Uterus (tissue), 4 donors: Measurements from ENCODE around the gene CLDN6. TPM values are rescaled to one million over a fixed set of nuclear protein-coding genes. Genes with fewer than 3 reads are reported as not detected.

Experiments
- DNase-seq, 2 donors: peaks; one replicate each; pipeline ENCODE4 v3.0.0-alpha.2; 2019 to 2020
- H3K27ac ChIP-seq, 2 donors: fragments of 200-600 bp; sonication (generic); 1 replicate in 1 of 2; 2 replicates in 1 of 2; pipeline ENCODE4 v1.5.1; 2016 to 2018
- H3K27me3 ChIP-seq, 2 donors: fragments of 200-600 bp; sonication (generic); one replicate each; pipeline ENCODE4 v1.5.1; 2018 to 2019; ENCODE audit warnings: control low read depth in 1 of 2
- H3K36me3 ChIP-seq, 2 donors: fragments of 200-600 bp; sonication (generic); one replicate each; pipeline ENCODE4 v1.5.1; 2019; ENCODE audit warnings: control low read depth in 1 of 2
- H3K4me1 ChIP-seq, 2 donors: fragments of 200-600 bp; sonication (generic); one replicate each; pipeline ENCODE4 v1.5.1; 2018 to 2019; ENCODE audit warnings: control low read depth in 1 of 2
- H3K4me3 ChIP-seq, 2 donors: fragments of 200-600 bp; sonication (generic); 1 replicate in 1 of 2; 2 replicates in 1 of 2; pipeline ENCODE4 v1.5.1; 2018 to 2019; ENCODE audit warnings: mild to moderate bottlenecking in 1 of 2
- H3K9me3 ChIP-seq, 2 donors: fragments of 200-600 bp; sonication (generic); one replicate each; pipeline ENCODE4 v1.5.1; 2019; ENCODE audit warnings: control low read depth in 1 of 2
- CTCF ChIP-seq, 4 experiments: fragments of 200-600 bp in 2 of 4; fragments of 450-650 bp in 2 of 4; sonication (generic) in 2 of 4; IDR thresholded peaks; one replicate each; pipeline ENCODE4 v1.5.1; 2016 to 2019; ENCODE audit warnings: antibody characterized with exemption in 4 of 4, mild to moderate bottlenecking in 2 of 4, moderate library complexity in 1 of 4
- POLR2A ChIP-seq, 2 donors: fragments of 450-650 bp; IDR thresholded peaks; one replicate each; pipeline ENCODE4 v1.6.1; 2016; ENCODE audit warnings: antibody characterized with exemption in 2 of 2, mild to moderate bottlenecking in 1 of 2, moderate library complexity in 1 of 2
- intact Hi-C: fragments of 100-400 bp; cut with DNase I; formaldehyde crosslinking; loops from one replicate; pipeline ENCODE4 v1.15.1; 2023; ENCODE audit warnings: low total_unique reads
- total RNA-seq, 4 donors: library from RNA; depleted of rRNA in 3 of 4; stranded (reverse); fragments of >200 nt in 3 of 4; gene quantifications; one replicate each; pipeline versions ENCODE4 v1.1.0 to v1.2.4, GENCODE V29; 2014 to 2023
- donor health status: DM: yes; HTN: yes; CAD: no.

The CLDN6 gene
- total RNA-seq, 4 donors from 2014 or later = 4.1 TPM; not detected in 3

- TF ChIP-seq POLR2A (IDR thresholded peaks at IDR 0.05) (no peak), CTCF (IDR thresholded peaks at IDR 0.05) (no peak)
- no peak for DNase-seq
- Histone ChIP-seq H3K36me3 (no peaks in the 10 kb centered on the region), H3K4me1 (no peaks in the 10 kb centered on the region), H3K9me3 (no peaks in the 10 kb centered on the region), H3K4me3 (no peak overlapping the region), H3K27ac (no peak overlapping the region), H3K27me3 (peaks cover 18 to 34% of the 10 kb centered on the region in 2 donors)
- intact Hi-C loops = no loop called here
These were observed 18.2 kb upstream of the CLDN6 start for GRCh38 chr16:3035972-3036725.

GRCh38 chr16:3035289-3035971, 17.4 kb upstream of the CLDN6 start:
- H3K4me1 ChIP-seq = no peaks in the 10 kb centered on the region
- H3K27me3 ChIP-seq = peaks cover 18 to 42% of the 10 kb centered on the region in 2 donors
- no peaks in the 10 kb centered on the region for H3K36me3 ChIP-seq
- DNase-seq = no peak
- H3K9me3 ChIP-seq = no peaks in the 10 kb centered on the region
- no peak overlapping the region for H3K4me3 ChIP-seq
- intact Hi-C loops = no loop called here
- H3K27ac ChIP-seq = no peak overlapping the region
- TF ChIP-seq CTCF (IDR thresholded peaks at IDR 0.05) (no peak), POLR2A (IDR thresholded peaks at IDR 0.05) (no peak)

- no peaks in the 10 kb centered on the region for H3K36me3 ChIP-seq
- H3K9me3 ChIP-seq = no peaks in the 10 kb centered on the region
- H3K4me3 ChIP-seq = no peak overlapping the region
- TF ChIP-seq CTCF (IDR thresholded peaks at IDR 0.05) = no peak
- TF ChIP-seq POLR2A (IDR thresholded peaks at IDR 0.05) = no peak
- H3K27ac ChIP-seq = no peak overlapping the region
- intact Hi-C loops = no loop called here
- no peak for DNase-seq
- peaks cover 0 to 10% of the 10 kb centered on the region in 2 donors for H3K4me1 ChIP-seq
- H3K27me3 ChIP-seq = peaks cover 23 to 36% of the 10 kb centered on the region in 2 donors
These were observed 14.6 kb upstream of the CLDN6 start for GRCh38 chr16:3032624-3033023.

- intact Hi-C loops = no loop called here
- TF ChIP-seq POLR2A (IDR thresholded peaks at IDR 0.05) (no peak), CTCF (IDR thresholded peaks at IDR 0.05) (no peak)
These were observed 12.5 kb upstream of the CLDN6 start for GRCh38 chr16:3030222-3031212.

More at GRCh38 chr16:3030222-3031212, 12.5 kb upstream of the CLDN6 start:
- no peak for DNase-seq
- no peaks in the 10 kb centered on the region for H3K36me3 ChIP-seq
- peaks cover 8 to 17% of the 10 kb centered on the region in 2 donors for H3K27me3 ChIP-seq
- no peak overlapping the region for H3K27ac ChIP-seq
- H3K4me1 ChIP-seq = peaks cover 0 to 10% of the 10 kb centered on the region in 2 donors
- no peak overlapping the region for H3K4me3 ChIP-seq
- H3K9me3 ChIP-seq = no peaks in the 10 kb centered on the region
